Activated naive CD8-positive, alpha-beta T cell treated with anti-CD3 and anti-CD28 coated beads, Interleukin-2, amount 50 U/mL, for 16 hours (primary cell): ENCODE data around the gene TBCD.
"Not testable (repeated sequence)": the region's sequence is repeated elsewhere in the genome, so short reads cannot be mapped to it uniquely, and the experiment has no call there.

Source experiments
- DNase-seq: peaks from one replicate; pipeline ENCODE4 v3.0.0-alpha.2; 2020; ENCODE audit warnings: low read depth, low spot score

The TBCD gene

GRCh38 chr17:82970067-82970466, 218.2 kb downstream of the TBCD start:
- no peak for DNase-seq

GRCh38 chr17:82970818-82971590, 219.1 kb downstream of the TBCD start:
- DNase-seq = no peak

- DNase-seq = no peak
These were observed 221.0 kb downstream of the TBCD start for GRCh38 chr17:82972836-82973372.

GRCh38 chr17:82973456-82974135, 221.7 kb downstream of the TBCD start:
- no peak for DNase-seq

- no peak for DNase-seq
These were observed 222.5 kb downstream of the TBCD start for GRCh38 chr17:82974136-82974952.

- DNase-seq = no peak
These were observed 225.2 kb downstream of the TBCD start for GRCh38 chr17:82976982-82977488.

GRCh38 chr17:82977606-82978005, 225.7 kb downstream of the TBCD start:
- DNase-seq = no peak

- DNase-seq = no peak
These were observed 227.0 kb downstream of the TBCD start for GRCh38 chr17:82978765-82979349.

- DNase-seq = no peak
These were observed 227.9 kb downstream of the TBCD start for GRCh38 chr17:82979718-82980117.

GRCh38 chr17:82980632-82981031, 228.8 kb downstream of the TBCD start:
- no peak for DNase-seq

GRCh38 chr17:82981141-82981730, 229.4 kb downstream of the TBCD start:
- DNase-seq = no peak

- no peak for DNase-seq
These were observed 231.8 kb downstream of the TBCD start for GRCh38 chr17:82983510-82984248.

- DNase-seq = not testable (repeated sequence)
These were observed 232.4 kb downstream of the TBCD start for GRCh38 chr17:82984249-82984617.

GRCh38 chr17:82984751-82985427, 233.0 kb downstream of the TBCD start:
- no peak for DNase-seq

GRCh38 chr17:82985428-82985805, 233.6 kb downstream of the TBCD start:
- no peak for DNase-seq

GRCh38 chr17:82985973-82986372, 234.1 kb downstream of the TBCD start:
- no peak for DNase-seq

- DNase-seq = not testable (repeated sequence)
These were observed 237.2 kb downstream of the TBCD start for GRCh38 chr17:82989051-82989450.

- no peak for DNase-seq
These were observed 238.0 kb downstream of the TBCD start for GRCh38 chr17:82989881-82990280.

GRCh38 chr17:82993005-82993404, 241.1 kb downstream of the TBCD start:
- DNase-seq = no peak
